ENCODE results near the gene RAB11FIP4.

The RAB11FIP4 gene

DNA sequence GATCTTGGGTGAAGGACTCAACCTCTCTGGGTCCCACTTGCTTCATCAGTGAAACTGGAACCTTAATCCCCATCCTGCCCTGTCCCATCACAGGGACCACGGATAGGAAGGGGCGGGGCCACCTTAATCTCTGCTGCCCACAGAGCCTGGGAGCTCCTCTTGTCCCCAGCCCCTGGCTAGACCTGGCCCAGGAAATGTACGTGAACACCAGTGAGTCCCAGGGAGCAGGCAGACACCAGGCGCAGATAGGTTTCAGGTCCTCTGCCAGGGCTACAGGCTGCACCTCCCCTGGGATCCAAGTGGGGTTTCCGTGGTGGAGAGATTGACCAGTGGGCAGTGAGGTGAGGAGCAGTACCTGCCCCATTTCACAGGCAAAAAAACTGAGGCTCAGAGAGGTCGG lies 21.0 kb downstream of the RAB11FIP4 start:
- no peak overlapping the region for H2AFZ ChIP-seq (ENCODE audit: low read depth, low read length)
- ATAC-seq (ENCODE audit: insufficient read depth, low read depth) (no peak), DNase-seq (no peak)
- no peak overlapping the region for H3K4me2 ChIP-seq (ENCODE audit: insufficient read depth, low read length)
- no peaks in the 10 kb centered on the region for H3K9me3 ChIP-seq (ENCODE audit: insufficient read depth, low read length, severe bottlenecking)
- H3K9ac ChIP-seq (ENCODE audit: low read depth, low read length) = no peak overlapping the region
- H3K27ac ChIP-seq (ENCODE audit: low read length) = no peak overlapping the region
- H3K27me3 ChIP-seq (ENCODE audit: insufficient read depth, low read length, poor library complexity) = peaks cover 12% of the 10 kb centered on the region
- no peaks in the 10 kb centered on the region for H3K4me1 ChIP-seq (ENCODE audit: insufficient read depth, low read length)
- H3K36me3 ChIP-seq (ENCODE audit: insufficient read depth, low read length) = no peaks in the 10 kb centered on the region
- H3K79me2 ChIP-seq (ENCODE audit: insufficient read depth, low read length) = no peaks in the 10 kb centered on the region
- TF ChIP-seq CTCF (IDR thresholded peaks at IDR 0.05; ENCODE audit: borderline replicate concordance, extremely low read depth, low read length, poor library complexity, severe bottlenecking) = no peak
- no peak for TF ChIP-seq EZH2 (IDR thresholded peaks at IDR 0.05; ENCODE audit: borderline replicate concordance, low read depth, low read length, severe bottlenecking)
- H3K4me3 ChIP-seq (ENCODE audit: low read depth in 1 of 2, low read length in 2 of 2) = no peak overlapping the region
- H4K20me1 ChIP-seq (ENCODE audit: insufficient read depth, low read length) = no peaks in the 10 kb centered on the region; the same call in 1 of the 2 replicates

- no peaks in the 10 kb centered on the region for H3K9me3 ChIP-seq (ENCODE audit: insufficient read depth, low read length, severe bottlenecking)
- no peaks in the 10 kb centered on the region for H3K79me2 ChIP-seq (ENCODE audit: insufficient read depth, low read length)
- H3K4me3 ChIP-seq (ENCODE audit: low read depth in 1 of 2, low read length in 2 of 2) = no peak overlapping the region
- H3K4me1 ChIP-seq (ENCODE audit: insufficient read depth, low read length) = no peaks in the 10 kb centered on the region
- H4K20me1 ChIP-seq (ENCODE audit: insufficient read depth, low read length) = no peaks in the 10 kb centered on the region; the same call in 1 of the 2 replicates
- H3K27ac ChIP-seq (ENCODE audit: low read length) = no peak overlapping the region
- H3K27me3 ChIP-seq (ENCODE audit: insufficient read depth, low read length, poor library complexity) = peaks cover 12% of the 10 kb centered on the region
- no peak for DNase-seq
- no peak overlapping the region for H3K4me2 ChIP-seq (ENCODE audit: insufficient read depth, low read length)
- no peak for ATAC-seq (ENCODE audit: insufficient read depth, low read depth)
- H2AFZ ChIP-seq (ENCODE audit: low read depth, low read length) = no peak overlapping the region
- H3K9ac ChIP-seq (ENCODE audit: low read depth, low read length) = no peak overlapping the region
- TF ChIP-seq EZH2 (IDR thresholded peaks at IDR 0.05; ENCODE audit: borderline replicate concordance, low read depth, low read length, severe bottlenecking) = no peak
- no peak for TF ChIP-seq CTCF (IDR thresholded peaks at IDR 0.05; ENCODE audit: borderline replicate concordance, extremely low read depth, low read length, poor library complexity, severe bottlenecking)
- no peaks in the 10 kb centered on the region for H3K36me3 ChIP-seq (ENCODE audit: insufficient read depth, low read length)
Measured at GRCh38 chr17:31413081-31413799, 21.8 kb downstream of the RAB11FIP4 start.

DNA sequence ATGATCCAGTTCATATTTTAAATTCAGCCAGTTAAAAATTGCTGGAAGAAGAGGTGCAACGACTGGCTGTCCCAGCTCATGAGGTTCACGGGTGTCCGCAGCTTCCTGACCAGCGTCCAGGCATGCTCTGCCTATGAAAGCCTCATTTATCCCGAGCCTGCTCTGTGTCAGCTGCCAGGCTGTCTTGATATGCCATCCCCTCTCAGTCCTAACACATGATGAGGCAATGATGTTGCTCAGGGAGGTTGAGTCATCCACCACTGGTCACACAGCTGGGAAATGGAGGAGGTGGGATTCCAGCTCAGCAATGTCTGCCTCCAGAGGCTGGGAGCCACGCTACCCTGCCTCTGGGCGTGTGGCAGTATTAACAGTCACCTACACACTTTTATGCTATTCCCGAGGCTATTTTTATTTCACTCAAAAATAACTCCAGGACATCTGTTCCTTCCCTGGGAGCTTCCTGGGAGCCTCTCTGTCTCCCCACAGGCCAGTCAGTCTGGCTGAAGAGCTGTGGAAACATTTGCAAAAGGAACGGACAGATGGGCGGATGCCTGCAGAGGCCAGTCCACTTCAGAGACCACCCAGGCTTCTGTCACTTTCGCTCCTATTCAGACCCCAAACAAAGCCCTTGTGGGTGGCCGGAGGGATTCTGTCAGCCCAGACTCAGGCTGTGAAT lies 22.5 kb downstream of the RAB11FIP4 start:
- Histone ChIP-seq H3K4me2 (ENCODE audit: insufficient read depth, low read length) (no peak overlapping the region), H3K4me3 (ENCODE audit: low read depth in 1 of 2, low read length in 2 of 2) (no peak overlapping the region), H3K4me1 (ENCODE audit: insufficient read depth, low read length) (no peaks in the 10 kb centered on the region), H3K27me3 (ENCODE audit: insufficient read depth, low read length, poor library complexity) (peaks cover 12% of the 10 kb centered on the region), H3K36me3 (ENCODE audit: insufficient read depth, low read length) (no peaks in the 10 kb centered on the region), H2AFZ (ENCODE audit: low read depth, low read length) (no peak overlapping the region), H3K9me3 (ENCODE audit: insufficient read depth, low read length, severe bottlenecking) (no peaks in the 10 kb centered on the region), H3K27ac (ENCODE audit: low read length) (no peak overlapping the region), H4K20me1 (ENCODE audit: insufficient read depth, low read length) (no peaks in the 10 kb centered on the region; the same call in 1 of the 2 replicates), H3K9ac (ENCODE audit: low read depth, low read length) (no peak overlapping the region), H3K79me2 (ENCODE audit: insufficient read depth, low read length) (no peaks in the 10 kb centered on the region)
- DNase-seq (no peak), ATAC-seq (ENCODE audit: insufficient read depth, low read depth) (no peak)
- TF ChIP-seq CTCF (IDR thresholded peaks at IDR 0.05; ENCODE audit: borderline replicate concordance, extremely low read depth, low read length, poor library complexity, severe bottlenecking) (no peak), EZH2 (IDR thresholded peaks at IDR 0.05; ENCODE audit: borderline replicate concordance, low read depth, low read length, severe bottlenecking) (no peak)
